H1 (cell line): ENCODE measurements around the gene RS1. TPM values are rescaled to one million over a fixed set of nuclear protein-coding genes. Genes with fewer than 3 reads are reported as not detected.

Experiments
- CBX5 ChIP-seq: fragments of 300-800, 300-1000 bp; sonication (generic); IDR thresholded peaks from 2 replicates; pipeline ENCODE4 v1.7.1; 2016; ENCODE audit warnings: antibody characterized with exemption, low read length, low read depth
- CTCF ChIP-seq, 3 experiments: IDR thresholded peaks; 1 replicate in 2 of 3; 2 replicates in 1 of 3; pipeline versions ENCODE4 v1.5.1 to v1.6.1; 2011; ENCODE audit warnings: low read length in 3 of 3, mild to moderate bottlenecking in 3 of 3, inconsistent platforms in 2 of 3, low read depth in 1 of 3, moderate library complexity in 1 of 3; ENCODE audit not compliant: insufficient read depth in 1 of 3; ENCODE audit errors: control extremely low read depth in 1 of 3
- GABPA ChIP-seq: IDR thresholded peaks from 2 replicates; pipeline ENCODE4 v1.6.1; 2011; ENCODE audit warnings: mild to moderate bottlenecking, low read length, moderate library complexity, borderline replicate concordance; ENCODE audit not compliant: insufficient read depth
- KDM5A ChIP-seq: fragments of 200-600 bp; IDR thresholded peaks from 2 replicates; pipeline ENCODE4 v1.7.1; 2012; ENCODE audit warnings: mild to moderate bottlenecking, low read length, inconsistent platforms, mixed read lengths
- RFX5 ChIP-seq: IDR thresholded peaks from 2 replicates; pipeline ENCODE4 v1.6.1; 2011; ENCODE audit warnings: low read depth, low read length, improper control_type of control experiment, borderline replicate concordance
- TAF1 ChIP-seq: IDR thresholded peaks from 2 replicates; pipeline ENCODE4 v1.6.1; 2011; ENCODE audit warnings: mild to moderate bottlenecking, low read depth, low read length
- polyA plus RNA-seq, 7 experiments: library from polyadenylated mRNA; depleted of rRNA in 3 of 7; stranded (reverse) in 5 of 7; unstranded in 2 of 7; fragments of >200 nt in 5 of 7; fragments of 200-250 nt in 2 of 7; gene quantifications; 1 replicate in 5 of 7; 2 replicates in 1 of 7; 4 replicates in 1 of 7; pipeline versions ENCODE4 v1.2.1 to v1.2.3, GENCODE V29; 2011 to 2013; ENCODE audit warnings: missing spikeins in 2 of 7, mixed read lengths in 2 of 7
- total RNA-seq: library from RNA; stranded (reverse); fragmentation: NEBNext Ultra II Directional; extraction: Animal tissue kit (Norgen Biotek cat#: 25700); gene quantifications from 2 replicates; pipeline ENCODE4 v1.2.1, GENCODE V29; 2021

Gene RS1
- total and polyA plus RNA-seq, 2 of the 8 experiments (the other 6 are each of a cell fraction or from before 2014, with no cell fraction given) = 0.03 TPM; not detected in 1

GRCh38 chrX:18613930-18614639 lies 57.8 kb downstream of the RS1 start (continued):
- TF ChIP-seq CTCF (IDR thresholded peaks at IDR 0.05; ENCODE audit: control extremely low read depth in 1 of 3, insufficient read depth in 1 of 3, low read depth in 1 of 3, low read length in 3 of 3) = no peak
- TF ChIP-seq GABPA = no peak
- TF ChIP-seq KDM5A = no peak
- no peak for TF ChIP-seq RFX5
- TF ChIP-seq CBX5 = no peak
- TF ChIP-seq TAF1 = no peak
